AG04450 (cell line): Measurements from ENCODE around the gene PKD1L1. TPM values are rescaled to one million over a fixed set of nuclear protein-coding genes. Genes with fewer than 3 reads are reported as not detected.
"Not testable (repeated sequence)": the region's sequence is repeated elsewhere in the genome, so short reads cannot be mapped to it uniquely, and the experiment has no call there.

Source experiments
- CTCF ChIA-PET: fragments of 300-600, 350-600 bp; formaldehyde crosslinking; extraction: SDS; loops from one replicate; lab custom pipeline; 2022; ENCODE audit warnings: antibody characterized with exemption, inconsistent platforms; lab: Charles Lee
- POLR2A ChIA-PET: fragments of 350-600 bp; formaldehyde crosslinking; extraction: SDS; loops from one replicate; lab custom pipeline; 2021; ENCODE audit warnings: antibody characterized with exemption, inconsistent platforms; lab: Yijun Ruan, JAX
- DNase-seq: peaks from one replicate; pipeline ENCODE4 v3.0.0-alpha.2; 2011; ENCODE audit warnings: low read depth, low spot score
- H3K27ac ChIP-seq: one replicate; pipeline ENCODE4 v1.5.1; 2012; ENCODE audit warnings: low read depth, low read length, control low read depth
- H3K27me3 ChIP-seq: one replicate; pipeline ENCODE4 v1.6.0; 2012; ENCODE audit warnings: low read length; ENCODE audit not compliant: control insufficient read depth, insufficient read depth
- H3K4me3 ChIP-seq: 2 replicates; pipeline ENCODE4 v1.5.1; 2011; ENCODE audit warnings: mild to moderate bottlenecking, low read depth, low read length, control low read depth
- H3K9me3 ChIP-seq: 2 replicates; pipeline ENCODE4 v1.5.1; 2012; ENCODE audit warnings: low read length; ENCODE audit not compliant: control insufficient read depth, insufficient read depth
- polyA plus RNA-seq: library from polyadenylated mRNA; depleted of rRNA; stranded (reverse); fragments of >200 nt; gene quantifications from 2 replicates; pipeline ENCODE4 v1.2.3, GENCODE V29; 2011
- TF ChIP-seq, protein P1 (sequence below): IDR thresholded peaks from 2 replicates; pipeline ENCODE4 v1.5.1; 2011; ENCODE audit warnings: low read depth, low read length, control low read depth, inconsistent platforms

The PKD1L1 gene
- polyA plus RNA-seq, 1 experiment = 0.01 TPM

DNA sequence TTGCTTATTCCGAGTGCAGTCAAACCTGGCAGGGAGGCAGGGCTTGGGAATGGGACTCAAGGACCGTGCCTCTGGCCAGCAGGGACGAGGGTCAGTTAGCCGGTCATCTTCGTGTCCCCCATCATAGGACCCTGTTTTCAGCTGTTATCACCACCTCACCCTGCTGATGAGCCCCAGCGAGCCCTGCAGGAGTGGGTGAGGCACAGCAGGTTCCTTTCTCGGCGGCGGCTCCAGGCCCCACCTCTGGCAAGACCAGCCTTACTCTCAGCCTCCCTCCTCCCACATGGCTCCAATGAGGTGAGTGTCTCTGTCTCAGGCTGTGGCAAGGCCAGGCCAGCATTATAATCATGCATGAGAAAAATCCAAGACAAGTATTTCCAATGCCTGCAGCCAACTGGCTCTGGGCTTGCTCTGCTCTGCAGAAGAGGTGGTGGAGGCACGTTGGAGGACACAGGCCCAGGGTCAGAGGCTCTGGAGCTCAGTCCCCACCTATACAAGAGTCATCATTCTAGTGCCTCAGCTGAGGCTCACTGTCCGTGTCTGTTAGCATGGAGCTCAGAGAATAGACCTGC lies 15.7 kb downstream of the PKD1L1 start:
- Histone ChIP-seq H3K9me3 (no peaks in the 10 kb centered on the region; the same call in 1 of the 2 replicates), H3K27ac (peak overlapping the region; percentile 21), H3K4me3 (no peak overlapping the region), H3K27me3 (no peaks in the 10 kb centered on the region)
- CTCF ChIA-PET = no interaction called here
- TF ChIP-seq, protein P1, sequence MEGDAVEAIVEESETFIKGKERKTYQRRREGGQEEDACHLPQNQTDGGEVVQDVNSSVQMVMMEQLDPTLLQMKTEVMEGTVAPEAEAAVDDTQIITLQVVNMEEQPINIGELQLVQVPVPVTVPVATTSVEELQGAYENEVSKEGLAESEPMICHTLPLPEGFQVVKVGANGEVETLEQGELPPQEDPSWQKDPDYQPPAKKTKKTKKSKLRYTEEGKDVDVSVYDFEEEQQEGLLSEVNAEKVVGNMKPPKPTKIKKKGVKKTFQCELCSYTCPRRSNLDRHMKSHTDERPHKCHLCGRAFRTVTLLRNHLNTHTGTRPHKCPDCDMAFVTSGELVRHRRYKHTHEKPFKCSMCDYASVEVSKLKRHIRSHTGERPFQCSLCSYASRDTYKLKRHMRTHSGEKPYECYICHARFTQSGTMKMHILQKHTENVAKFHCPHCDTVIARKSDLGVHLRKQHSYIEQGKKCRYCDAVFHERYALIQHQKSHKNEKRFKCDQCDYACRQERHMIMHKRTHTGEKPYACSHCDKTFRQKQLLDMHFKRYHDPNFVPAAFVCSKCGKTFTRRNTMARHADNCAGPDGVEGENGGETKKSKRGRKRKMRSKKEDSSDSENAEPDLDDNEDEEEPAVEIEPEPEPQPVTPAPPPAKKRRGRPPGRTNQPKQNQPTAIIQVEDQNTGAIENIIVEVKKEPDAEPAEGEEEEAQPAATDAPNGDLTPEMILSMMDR = no peak
- POLR2A ChIA-PET = no interaction called here
- no peak for DNase-seq

DNA sequence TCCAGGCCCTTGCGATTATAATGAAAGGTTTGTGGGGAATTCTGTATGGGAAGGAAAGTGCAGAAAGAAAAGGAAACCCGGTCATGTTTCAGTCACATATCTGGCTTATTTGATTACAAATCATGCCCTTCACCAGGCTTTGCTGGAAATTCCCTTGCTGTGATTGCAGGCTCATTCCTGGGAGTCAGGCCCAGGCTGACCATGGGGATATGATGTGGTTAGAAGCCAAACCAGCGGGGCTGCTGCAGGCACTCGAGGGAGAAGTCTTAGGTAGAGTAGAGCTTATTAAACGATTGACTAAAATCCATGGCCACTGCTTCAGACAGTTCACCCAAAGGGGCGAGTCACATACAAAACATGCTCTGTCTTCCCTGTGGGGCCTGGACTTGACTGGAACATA lies 16.2 kb downstream of the PKD1L1 start:
- CTCF ChIA-PET = interaction anchor here (0.9 kb wide), 1 partner anchor 13 kb away, joined by 4 read pairs; no protein-coding TSS in a partner anchor
- no peak for DNase-seq
- no peak overlapping the region for H3K4me3 ChIP-seq
- TF ChIP-seq, protein P1 = no peak
- H3K9me3 ChIP-seq = no peaks in the 10 kb centered on the region; the same call in 1 of the 2 replicates
- H3K27ac ChIP-seq = peak overlapping the region; percentile 21
- POLR2A ChIA-PET = no interaction called here
- H3K27me3 ChIP-seq = no peaks in the 10 kb centered on the region

DNA sequence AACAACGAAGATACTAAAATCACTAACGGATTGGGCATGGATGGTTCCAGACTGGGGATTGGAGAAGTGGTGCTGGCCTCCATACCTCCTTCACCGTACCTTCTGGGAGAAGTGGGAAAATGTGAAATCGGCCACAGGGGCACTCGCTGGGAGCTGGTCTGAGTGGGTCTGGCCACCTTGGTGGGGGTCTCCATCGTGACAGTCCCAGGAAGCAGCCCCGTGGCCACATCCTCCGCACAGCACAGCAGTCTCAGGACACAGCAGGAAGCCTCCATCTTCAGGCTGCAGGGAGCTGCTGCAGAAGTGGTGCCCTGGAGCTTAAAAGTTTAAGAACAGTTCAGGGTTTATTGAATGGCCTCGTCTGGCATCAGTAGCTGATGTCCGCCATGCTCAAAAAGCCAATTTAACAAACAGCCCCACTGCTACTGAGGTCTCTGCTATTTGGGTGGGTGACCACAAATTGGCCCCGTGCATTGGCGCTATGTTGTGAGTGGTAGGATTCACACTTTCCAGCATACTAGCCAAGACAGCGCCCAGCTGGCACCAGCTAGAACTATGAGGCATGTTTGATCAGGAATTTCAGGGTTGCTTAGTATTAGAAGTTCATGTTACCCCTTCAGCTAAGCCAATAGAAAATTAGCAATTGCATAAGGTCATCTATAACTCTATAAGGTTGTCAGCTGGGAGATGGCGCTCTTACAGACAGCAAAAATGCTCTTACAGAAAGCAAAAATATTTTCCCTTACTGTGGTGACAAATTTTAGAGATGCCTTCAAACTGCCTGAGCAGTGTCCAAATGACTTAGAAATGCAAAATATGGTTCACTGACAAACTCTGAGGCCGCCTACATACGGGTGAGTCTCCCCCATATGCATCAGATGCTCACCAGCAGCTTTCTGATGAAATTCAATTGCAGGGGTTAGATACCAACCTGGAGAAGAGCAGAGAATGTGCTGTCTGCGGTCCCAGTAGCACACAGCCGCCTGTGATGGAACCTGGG lies 17.0 kb downstream of the PKD1L1 start:
- Histone ChIP-seq H3K9me3 (no peaks in the 10 kb centered on the region; the same call in 1 of the 2 replicates), H3K27me3 (no peaks in the 10 kb centered on the region), H3K4me3 (no peak overlapping the region), H3K27ac (no peak overlapping the region)
- no peak for DNase-seq
- TF ChIP-seq, protein P1 = no peak
- ChIA-PET POLR2A (no interaction called here), CTCF (interaction anchor here (0.9 kb wide), 1 partner anchor 14 kb away, joined by 4 read pairs; no protein-coding TSS in a partner anchor)

DNA sequence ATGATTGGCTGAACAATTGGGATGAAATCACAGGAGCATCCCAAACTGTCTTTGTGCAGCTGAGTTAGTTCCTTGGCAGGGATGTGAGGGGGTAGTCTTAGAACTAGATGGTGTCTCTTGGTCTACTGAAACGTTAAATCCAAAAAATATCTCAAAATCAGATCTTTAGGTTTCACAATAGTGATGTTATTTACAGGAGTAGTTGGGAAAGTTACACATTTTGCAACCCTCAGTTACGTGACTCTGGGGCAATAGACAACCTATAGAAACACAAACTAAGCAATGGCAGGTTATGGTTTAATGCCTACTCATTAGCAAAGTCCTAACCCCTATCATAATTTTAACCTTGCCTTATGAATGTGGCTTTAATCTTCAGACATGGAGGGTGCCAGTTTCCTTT lies 24.0 kb downstream of the PKD1L1 start:
- no peaks in the 10 kb centered on the region for H3K27me3 ChIP-seq
- CTCF ChIA-PET = no interaction called here
- no peak for DNase-seq
- no peaks in the 10 kb centered on the region; the same call in 1 of the 2 replicates for H3K9me3 ChIP-seq
- POLR2A ChIA-PET = no interaction called here
- H3K4me3 ChIP-seq = no peak overlapping the region
- H3K27ac ChIP-seq = no peak overlapping the region
- TF ChIP-seq, protein P1 = no peak

DNA sequence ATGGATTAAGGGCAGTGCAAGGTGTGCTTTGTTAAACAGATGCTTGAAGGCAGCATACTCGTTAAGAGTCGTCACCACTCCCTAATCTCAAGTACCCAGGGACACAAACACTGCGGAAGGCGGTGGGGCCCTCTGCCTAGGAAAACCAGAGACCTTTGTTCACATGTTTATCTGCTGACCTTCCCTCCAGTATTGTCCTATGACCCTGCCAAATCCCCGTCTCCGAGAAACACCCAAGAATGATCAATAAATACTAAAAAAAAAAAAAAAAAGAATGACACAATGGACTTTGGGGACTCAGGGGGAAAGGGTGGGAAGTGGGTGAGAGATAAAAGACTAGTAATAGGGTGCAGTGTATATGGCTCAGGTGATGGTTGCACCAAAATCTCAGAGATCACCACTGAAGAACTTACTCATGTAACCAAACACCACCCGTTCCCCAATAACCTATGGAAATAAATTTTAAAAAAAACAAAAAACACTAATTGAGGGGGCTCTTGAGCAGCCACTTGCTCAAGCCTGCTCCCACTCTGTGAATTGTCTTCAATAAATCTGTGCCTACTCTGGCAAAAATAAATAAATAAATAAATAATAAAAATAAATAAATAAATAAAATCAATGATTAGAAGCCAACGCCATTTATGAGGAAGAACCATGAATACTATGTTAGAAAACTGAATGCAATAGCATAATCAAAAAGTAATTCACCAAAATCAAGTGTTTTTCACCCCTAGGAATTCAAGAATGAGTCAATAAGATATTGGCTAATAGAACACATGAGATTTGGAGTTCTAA lies 25.0 kb downstream of the PKD1L1 start:
- H3K27me3 ChIP-seq, H3K27ac ChIP-seq, H3K4me3 ChIP-seq, CTCF ChIA-PET, H3K9me3 ChIP-seq, DNase-seq, POLR2A ChIA-PET: not testable (repeated sequence)

DNA sequence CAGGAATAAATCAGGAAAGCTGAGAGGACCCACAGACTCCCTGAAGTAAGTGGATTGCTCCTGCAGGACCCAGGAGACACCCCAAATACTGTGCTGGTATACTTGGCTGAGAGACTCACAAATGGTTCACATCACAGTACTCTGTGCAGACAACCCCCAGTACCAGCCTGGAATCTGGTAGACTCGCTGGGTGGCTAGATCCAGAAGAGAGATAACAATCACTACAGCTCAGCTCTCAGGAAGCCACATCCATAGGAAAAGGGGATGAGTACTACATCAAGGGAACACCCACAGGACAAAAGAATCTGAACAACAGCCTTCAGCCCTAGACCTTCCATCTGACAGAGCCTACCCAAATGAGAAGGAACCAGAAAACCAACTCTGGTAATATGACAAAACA lies 31.8 kb downstream of the PKD1L1 start:
- DNase-seq, CTCF ChIA-PET: not testable (repeated sequence)

More for the DNA sequence above, 31.8 kb downstream of the PKD1L1 start:
- H3K27ac ChIP-seq, H3K4me3 ChIP-seq, POLR2A ChIA-PET, H3K9me3 ChIP-seq: not testable (repeated sequence)
- peaks cover 22% of the 10 kb centered on the region for H3K27me3 ChIP-seq
